GM10266 (cell line): Measurements from ENCODE around the gene C2CD5.

Experiments
- DNase-seq: peaks from one replicate; pipeline ENCODE4 v3.0.0; 2012; ENCODE audit errors: extremely low spot score
- TF ChIP-seq, protein P1 (sequence below): IDR thresholded peaks from 2 replicates; pipeline ENCODE4 v1.5.1; 2012; ENCODE audit warnings: mild to moderate bottlenecking, low read depth; ENCODE audit not compliant: control insufficient read depth, insufficient read depth; ENCODE audit errors: missing control alignments

Gene C2CD5

GRCh38 chr12:22399464-22400180, 144.7 kb downstream of the C2CD5 start:
- TF ChIP-seq, protein P1, sequence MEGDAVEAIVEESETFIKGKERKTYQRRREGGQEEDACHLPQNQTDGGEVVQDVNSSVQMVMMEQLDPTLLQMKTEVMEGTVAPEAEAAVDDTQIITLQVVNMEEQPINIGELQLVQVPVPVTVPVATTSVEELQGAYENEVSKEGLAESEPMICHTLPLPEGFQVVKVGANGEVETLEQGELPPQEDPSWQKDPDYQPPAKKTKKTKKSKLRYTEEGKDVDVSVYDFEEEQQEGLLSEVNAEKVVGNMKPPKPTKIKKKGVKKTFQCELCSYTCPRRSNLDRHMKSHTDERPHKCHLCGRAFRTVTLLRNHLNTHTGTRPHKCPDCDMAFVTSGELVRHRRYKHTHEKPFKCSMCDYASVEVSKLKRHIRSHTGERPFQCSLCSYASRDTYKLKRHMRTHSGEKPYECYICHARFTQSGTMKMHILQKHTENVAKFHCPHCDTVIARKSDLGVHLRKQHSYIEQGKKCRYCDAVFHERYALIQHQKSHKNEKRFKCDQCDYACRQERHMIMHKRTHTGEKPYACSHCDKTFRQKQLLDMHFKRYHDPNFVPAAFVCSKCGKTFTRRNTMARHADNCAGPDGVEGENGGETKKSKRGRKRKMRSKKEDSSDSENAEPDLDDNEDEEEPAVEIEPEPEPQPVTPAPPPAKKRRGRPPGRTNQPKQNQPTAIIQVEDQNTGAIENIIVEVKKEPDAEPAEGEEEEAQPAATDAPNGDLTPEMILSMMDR: no peak
- DNase-seq: no peak
